SK-N-SH (cell line): ENCODE results near the gene CDH4.

Source experiments
- ELF1 ChIP-seq: IDR thresholded peaks from 2 replicates; pipeline ENCODE4 v1.4.0; 2012
- FOXM1 ChIP-seq: IDR thresholded peaks from 2 replicates; pipeline ENCODE4 v1.4.0; 2012; ENCODE audit warnings: low read depth, mild to moderate bottlenecking
- GABPA ChIP-seq: IDR thresholded peaks from 2 replicates; pipeline ENCODE4 v1.4.0; 2012; ENCODE audit warnings: low read depth, mild to moderate bottlenecking
- MEF2A ChIP-seq: IDR thresholded peaks from 2 replicates; pipeline ENCODE4 v1.4.0; 2012; ENCODE audit warnings: low read depth, borderline replicate concordance
- POLR2AphosphoS5 ChIP-seq: IDR thresholded peaks from 2 replicates; pipeline ENCODE4 v1.6.1; 2012; ENCODE audit warnings: low read depth, low read length
- RAD21 ChIP-seq: IDR thresholded peaks from 2 replicates; pipeline ENCODE4 v1.6.1; 2012; ENCODE audit warnings: mild to moderate bottlenecking, low read length
- RFX5 ChIP-seq: IDR thresholded peaks from 2 replicates; pipeline ENCODE4 v1.6.1; 2012; ENCODE audit warnings: mild to moderate bottlenecking, improper control_type of control experiment, low read length
- TF ChIP-seq, protein P1 (sequence below): IDR thresholded peaks from 2 replicates; pipeline ENCODE4 v1.6.1; 2012; ENCODE audit warnings: mild to moderate bottlenecking, low read depth, low read length, moderate library complexity
- TF ChIP-seq, protein P2 (sequence below): fragments of 200-600 bp; sonication (generic); IDR thresholded peaks from 2 replicates; pipeline ENCODE4 v1.6.1; 2017; ENCODE audit warnings: antibody characterized with exemption, mild to moderate bottlenecking, moderate library complexity

DNA sequence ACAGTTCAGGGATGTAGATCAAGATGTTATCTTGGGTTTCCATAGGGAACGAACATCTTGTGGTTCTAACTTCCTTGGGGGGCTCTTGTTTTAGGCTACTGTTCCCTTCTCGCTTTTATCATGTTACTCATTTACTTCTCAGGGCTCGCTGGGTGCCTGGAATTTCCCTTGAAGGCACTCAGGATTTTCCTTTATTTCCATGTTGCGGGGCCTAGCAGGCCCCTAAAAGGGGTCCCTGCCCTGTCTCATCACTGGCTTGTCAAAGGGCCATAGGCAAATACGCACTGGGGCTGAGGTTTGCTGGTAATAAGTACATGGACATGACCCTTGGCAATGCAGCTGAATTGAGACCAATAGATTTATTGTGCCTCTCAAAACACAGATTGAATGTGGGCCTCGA is 262.3 kb downstream of the CDH4 start:
- TF ChIP-seq GABPA (no peak), MEF2A (no peak), RFX5 (no peak), POLR2AphosphoS5 (no peak), RAD21 (no peak), FOXM1 (no peak), ELF1 (no peak)
- TF ChIP-seq, protein P1, sequence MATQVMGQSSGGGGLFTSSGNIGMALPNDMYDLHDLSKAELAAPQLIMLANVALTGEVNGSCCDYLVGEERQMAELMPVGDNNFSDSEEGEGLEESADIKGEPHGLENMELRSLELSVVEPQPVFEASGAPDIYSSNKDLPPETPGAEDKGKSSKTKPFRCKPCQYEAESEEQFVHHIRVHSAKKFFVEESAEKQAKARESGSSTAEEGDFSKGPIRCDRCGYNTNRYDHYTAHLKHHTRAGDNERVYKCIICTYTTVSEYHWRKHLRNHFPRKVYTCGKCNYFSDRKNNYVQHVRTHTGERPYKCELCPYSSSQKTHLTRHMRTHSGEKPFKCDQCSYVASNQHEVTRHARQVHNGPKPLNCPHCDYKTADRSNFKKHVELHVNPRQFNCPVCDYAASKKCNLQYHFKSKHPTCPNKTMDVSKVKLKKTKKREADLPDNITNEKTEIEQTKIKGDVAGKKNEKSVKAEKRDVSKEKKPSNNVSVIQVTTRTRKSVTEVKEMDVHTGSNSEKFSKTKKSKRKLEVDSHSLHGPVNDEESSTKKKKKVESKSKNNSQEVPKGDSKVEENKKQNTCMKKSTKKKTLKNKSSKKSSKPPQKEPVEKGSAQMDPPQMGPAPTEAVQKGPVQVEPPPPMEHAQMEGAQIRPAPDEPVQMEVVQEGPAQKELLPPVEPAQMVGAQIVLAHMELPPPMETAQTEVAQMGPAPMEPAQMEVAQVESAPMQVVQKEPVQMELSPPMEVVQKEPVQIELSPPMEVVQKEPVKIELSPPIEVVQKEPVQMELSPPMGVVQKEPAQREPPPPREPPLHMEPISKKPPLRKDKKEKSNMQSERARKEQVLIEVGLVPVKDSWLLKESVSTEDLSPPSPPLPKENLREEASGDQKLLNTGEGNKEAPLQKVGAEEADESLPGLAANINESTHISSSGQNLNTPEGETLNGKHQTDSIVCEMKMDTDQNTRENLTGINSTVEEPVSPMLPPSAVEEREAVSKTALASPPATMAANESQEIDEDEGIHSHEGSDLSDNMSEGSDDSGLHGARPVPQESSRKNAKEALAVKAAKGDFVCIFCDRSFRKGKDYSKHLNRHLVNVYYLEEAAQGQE: no peak
- TF ChIP-seq, protein P2, sequence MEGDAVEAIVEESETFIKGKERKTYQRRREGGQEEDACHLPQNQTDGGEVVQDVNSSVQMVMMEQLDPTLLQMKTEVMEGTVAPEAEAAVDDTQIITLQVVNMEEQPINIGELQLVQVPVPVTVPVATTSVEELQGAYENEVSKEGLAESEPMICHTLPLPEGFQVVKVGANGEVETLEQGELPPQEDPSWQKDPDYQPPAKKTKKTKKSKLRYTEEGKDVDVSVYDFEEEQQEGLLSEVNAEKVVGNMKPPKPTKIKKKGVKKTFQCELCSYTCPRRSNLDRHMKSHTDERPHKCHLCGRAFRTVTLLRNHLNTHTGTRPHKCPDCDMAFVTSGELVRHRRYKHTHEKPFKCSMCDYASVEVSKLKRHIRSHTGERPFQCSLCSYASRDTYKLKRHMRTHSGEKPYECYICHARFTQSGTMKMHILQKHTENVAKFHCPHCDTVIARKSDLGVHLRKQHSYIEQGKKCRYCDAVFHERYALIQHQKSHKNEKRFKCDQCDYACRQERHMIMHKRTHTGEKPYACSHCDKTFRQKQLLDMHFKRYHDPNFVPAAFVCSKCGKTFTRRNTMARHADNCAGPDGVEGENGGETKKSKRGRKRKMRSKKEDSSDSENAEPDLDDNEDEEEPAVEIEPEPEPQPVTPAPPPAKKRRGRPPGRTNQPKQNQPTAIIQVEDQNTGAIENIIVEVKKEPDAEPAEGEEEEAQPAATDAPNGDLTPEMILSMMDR: no peak
